GM18861 (cell line): ENCODE results near the gene MAN1A1.
A peak's percentile ranks its signal among the peaks of the same experiment; 100 is the strongest.

Source experiments
- ATAC-seq: cut with Tn5 transposase; IDR thresholded peaks from one replicate; pipeline ENCODE4 v1.9.1; 2021; ENCODE audit not compliant: unreplicated experiment

MAN1A1 gene

DNA sequence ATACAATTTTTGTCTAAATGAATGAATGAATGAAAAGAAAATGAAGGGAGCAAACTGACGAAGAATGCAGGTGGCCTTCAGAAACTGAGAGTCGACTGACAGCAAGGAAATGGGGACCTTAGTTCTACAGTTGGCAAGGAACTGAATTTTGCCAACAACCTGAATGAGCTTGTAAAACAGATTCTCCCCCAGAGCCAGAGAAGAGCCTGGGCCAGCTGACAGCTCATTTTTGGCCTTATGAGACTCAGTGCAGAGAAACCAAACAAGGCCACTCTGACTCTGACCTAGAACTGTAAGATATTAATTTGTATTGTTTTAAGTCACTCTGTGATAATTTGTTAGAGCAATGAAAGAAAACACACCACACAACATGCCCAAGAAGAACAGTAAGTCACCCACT, 21.8 kb downstream of the MAN1A1 start:
- ATAC-seq, result no peak

DNA sequence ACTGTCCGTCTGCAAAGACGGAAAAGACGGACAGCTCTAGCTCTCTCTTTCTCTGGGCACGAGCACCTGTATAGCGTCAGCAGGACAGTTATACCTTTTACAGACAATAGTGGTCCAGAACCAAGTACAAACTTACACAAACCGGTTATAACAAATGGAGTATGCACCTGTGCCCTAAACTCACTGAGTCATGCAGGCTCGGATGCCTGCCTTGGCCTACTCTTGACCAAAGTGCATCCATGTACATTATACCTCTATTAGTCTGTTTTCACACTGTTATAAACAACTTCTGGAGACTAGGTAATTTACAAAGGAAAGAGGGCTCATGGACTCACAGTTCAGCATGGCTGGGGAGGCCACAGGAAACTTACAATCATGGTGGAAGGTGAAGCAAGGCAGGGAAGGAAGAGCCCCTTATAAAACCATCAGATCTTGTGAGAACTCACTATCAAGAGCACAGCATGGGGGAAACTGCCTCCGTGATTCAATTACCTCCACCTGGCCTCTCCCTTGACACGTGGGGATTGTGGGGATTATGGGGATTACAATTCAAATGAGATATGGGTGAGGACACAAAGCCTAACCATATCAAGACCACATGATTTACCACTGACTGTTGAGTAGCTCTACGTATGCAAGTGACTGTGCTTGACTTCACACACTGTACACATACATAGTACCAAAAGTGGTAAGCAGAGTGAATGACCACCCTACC, 23.1 kb downstream of the MAN1A1 start:
- ATAC-seq, result no peak

DNA sequence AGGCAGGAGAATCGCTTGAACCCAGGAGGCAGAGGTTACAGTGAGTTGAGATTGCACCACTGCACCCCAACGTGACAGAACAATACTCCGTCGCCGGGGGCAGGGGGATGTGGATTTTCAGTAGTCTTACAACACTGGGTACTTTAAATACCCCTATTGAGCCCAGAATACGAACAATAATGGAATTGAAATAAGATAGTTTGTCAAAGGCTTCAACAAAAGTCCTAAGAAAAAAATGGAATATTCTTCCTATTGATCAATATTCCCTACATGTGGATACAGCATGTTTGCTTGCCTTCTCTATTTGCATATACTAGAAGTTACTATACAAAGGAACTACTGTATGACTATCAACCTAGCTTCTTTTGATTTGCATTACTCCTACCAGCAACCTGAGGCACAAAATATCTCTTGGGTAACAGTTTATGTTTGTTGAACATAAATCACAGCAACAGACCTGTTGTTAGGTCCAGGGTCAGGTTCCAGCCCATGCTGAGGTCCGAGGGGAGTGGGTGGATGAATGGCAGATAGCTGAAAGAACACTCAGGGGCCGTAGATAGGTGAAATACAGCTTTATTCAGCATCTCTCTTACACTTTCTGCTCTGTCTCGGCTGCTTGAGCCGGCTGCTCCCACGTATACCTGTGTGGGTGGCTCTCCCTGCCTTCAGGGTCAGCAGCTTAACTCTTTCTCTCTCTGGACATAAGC, 23.8 kb downstream of the MAN1A1 start:
- ATAC-seq, result no peak

GRCh38 chr6:119324718-119325117, 24.8 kb downstream of the MAN1A1 start:
- no peak for ATAC-seq

- ATAC-seq, result no peak
Observed at GRCh38 chr6:119323931-119324330, 25.6 kb downstream of the MAN1A1 start.

GRCh38 chr6:119323478-119323877, 26.1 kb downstream of the MAN1A1 start:
- ATAC-seq, result no peak

- no peak for ATAC-seq
Observed at GRCh38 chr6:119322715-119323350, 26.7 kb downstream of the MAN1A1 start.

DNA sequence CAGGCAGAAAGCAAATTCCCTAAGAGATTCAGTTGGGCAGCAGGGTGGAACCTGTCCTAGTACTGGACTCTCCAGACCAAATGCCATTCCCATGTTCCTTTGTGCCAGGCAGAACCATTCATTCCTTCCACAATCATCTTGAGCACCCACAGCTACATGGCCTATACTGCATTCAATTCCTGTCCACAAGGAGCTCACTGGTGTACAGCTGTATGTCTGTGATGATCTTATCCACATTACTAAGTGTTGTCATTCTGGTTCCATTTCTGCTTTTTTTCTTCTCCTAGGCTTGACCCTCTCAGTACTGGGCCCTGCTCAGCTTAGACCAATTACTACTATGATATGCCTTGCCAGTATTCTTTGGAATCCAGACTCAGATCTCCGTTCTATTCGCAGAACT, 27.5 kb downstream of the MAN1A1 start:
- ATAC-seq, result no peak

GRCh38 chr6:119319694-119320093, 29.9 kb downstream of the MAN1A1 start:
- ATAC-seq, result no peak

DNA sequence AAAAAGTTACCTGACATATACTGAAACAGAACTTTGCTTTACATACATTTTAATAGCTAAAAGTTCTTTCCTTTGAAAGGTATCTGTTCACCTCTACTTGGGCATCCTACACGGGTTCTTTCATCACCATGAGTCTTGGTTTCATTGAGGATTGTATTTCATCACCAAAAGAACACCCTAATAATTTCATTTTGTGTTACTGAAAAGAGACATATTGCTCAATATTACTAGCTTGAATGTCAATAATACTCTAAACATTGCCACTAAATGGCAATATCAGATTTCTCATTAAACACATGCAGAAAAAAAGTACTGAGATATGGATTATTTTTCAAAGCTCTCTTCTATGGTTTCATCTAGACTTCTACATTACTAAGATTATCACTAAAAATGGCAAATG, 30.8 kb downstream of the MAN1A1 start:
- no peak for ATAC-seq

- no peak for ATAC-seq
Observed at GRCh38 chr6:119318176-119318575, 31.4 kb downstream of the MAN1A1 start.

- ATAC-seq, result no peak
Observed at GRCh38 chr6:119317007-119317406, 32.6 kb downstream of the MAN1A1 start.

DNA sequence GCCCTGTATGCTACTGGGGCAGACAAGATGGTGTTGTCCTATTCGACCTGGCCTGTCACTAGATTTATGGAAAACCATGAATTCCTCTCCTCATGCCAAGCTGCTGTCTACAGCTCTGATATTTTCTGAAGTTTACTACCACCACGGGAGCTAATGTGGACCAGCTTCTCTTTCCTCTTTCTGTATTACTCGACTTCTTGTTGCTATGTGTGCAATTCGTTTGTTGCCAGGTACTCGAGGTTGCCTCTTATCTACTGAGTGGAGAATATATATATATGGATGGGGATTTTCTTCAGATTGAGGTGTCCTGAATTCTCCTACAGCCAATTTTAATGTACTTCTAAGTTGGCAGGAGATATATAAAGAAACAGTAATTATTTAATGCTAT, 34.7 kb downstream of the MAN1A1 start:
- ATAC-seq, result peak; percentile 51

GRCh38 chr6:119313937-119314884, 35.4 kb downstream of the MAN1A1 start:
- peak; percentile 50 for ATAC-seq

DNA sequence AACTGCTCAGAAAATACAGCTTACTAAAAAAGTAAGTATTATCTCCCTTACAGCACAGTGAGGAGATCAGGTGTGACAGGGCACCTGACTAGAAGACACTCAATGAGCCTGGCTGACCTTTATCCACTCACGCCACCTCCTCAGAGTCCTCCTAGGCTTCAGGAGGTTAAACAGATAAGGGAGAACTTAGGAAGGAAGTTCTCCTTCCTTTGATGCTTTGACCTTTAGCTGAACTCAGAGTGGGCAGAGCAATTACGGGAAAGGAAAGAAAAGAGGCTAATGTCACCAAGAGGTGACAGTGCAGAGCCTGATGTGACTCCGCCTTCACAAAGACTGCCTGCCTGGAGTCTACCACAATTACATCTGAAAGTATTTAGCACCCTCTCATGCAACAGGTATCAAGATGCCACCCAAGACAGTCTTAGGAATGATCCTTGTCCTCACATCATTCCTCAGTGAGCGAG, 36.7 kb downstream of the MAN1A1 start:
- ATAC-seq, result peak; percentile 31

- no peak for ATAC-seq
Observed at GRCh38 chr6:119312441-119312840, 37.1 kb downstream of the MAN1A1 start.

GRCh38 chr6:119311514-119312142, 37.9 kb downstream of the MAN1A1 start:
- ATAC-seq, result no peak

DNA sequence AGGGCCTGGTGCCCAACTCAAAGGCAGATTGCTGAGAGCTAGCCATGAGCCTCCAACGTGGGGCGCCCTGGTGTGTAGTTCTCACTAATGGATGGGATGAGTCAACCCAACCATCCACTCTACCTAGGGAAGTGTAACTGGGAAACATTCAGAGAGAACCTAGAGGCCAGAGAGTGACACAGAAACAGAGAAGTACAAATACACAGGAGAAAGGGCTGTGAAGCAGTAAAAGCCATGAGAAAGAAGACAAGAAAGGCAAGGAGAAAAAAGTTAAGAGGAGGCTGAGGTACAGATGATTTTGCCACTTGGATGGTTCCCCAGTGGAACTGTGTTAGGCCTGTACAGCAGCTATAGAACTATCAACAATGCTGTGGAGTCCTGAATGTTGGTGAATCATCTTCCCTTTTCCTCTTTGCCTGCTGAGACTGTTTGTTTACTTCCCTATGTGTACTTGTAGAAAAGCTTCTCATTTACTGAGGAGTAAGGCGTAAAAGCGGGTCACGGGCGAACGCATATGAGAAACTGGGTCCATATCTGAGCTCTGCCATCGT, 39.0 kb downstream of the MAN1A1 start:
- no peak for ATAC-seq

- ATAC-seq, result peak; percentile 49
Observed at GRCh38 chr6:119308991-119309657, 40.4 kb downstream of the MAN1A1 start.
